Measurements from ENCODE around the gene FZD10. TPM values are rescaled to one million over a fixed set of nuclear protein-coding genes. Genes with fewer than 3 reads are reported as not detected.

FZD10 gene
- total RNA-seq, 3 donors from 2014 or later (not counting 1 experiment from before 2014, with no cell fraction given): not detected

DNA sequence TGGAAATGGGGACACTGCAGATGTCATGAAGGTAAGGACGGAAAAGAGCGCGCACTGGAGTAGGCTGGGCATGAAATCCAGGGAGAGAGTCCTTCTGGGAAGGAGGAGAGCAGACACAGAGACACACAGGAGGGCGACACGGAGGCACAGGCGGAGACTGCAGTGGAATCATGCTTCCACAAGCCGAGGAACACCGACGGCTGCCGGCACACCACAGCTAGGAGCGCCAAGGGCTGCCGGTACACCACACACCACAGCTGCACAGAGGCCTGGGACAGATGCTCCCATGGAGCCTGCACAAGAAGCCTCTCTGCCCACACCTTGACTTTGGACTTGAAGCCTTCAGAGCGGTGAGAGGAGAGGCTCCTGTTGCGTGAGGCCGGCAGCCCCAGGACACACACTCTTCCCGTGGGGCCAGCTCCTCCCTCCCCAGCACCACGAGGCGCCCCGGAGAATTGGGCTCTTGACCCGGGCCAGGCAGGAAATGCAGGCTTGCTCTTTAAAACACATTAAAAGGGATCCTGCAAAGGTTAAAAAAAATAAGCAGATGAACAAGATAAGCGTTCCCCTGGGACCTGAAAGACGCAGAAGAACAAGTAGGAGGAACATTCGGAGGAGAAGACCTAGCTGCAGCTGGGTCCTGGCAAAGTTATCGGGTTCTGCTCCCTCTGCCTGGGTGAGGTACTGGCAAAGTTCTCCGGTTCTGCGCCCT, 28.3 kb upstream of the FZD10 start:
- ATAC-seq (no peak), DNase-seq (no peak)
- H3K27me3 Mint-ChIP-seq (ENCODE audit: low read depth in 2 of 2): peaks cover 0 to 5% of the 10 kb centered on the region in 2 donors
- no peaks in the 10 kb centered on the region for H3K36me3 Mint-ChIP-seq
- H3K4me1 Mint-ChIP-seq: no peaks in the 10 kb centered on the region
- TF ChIP-seq, protein P1, sequence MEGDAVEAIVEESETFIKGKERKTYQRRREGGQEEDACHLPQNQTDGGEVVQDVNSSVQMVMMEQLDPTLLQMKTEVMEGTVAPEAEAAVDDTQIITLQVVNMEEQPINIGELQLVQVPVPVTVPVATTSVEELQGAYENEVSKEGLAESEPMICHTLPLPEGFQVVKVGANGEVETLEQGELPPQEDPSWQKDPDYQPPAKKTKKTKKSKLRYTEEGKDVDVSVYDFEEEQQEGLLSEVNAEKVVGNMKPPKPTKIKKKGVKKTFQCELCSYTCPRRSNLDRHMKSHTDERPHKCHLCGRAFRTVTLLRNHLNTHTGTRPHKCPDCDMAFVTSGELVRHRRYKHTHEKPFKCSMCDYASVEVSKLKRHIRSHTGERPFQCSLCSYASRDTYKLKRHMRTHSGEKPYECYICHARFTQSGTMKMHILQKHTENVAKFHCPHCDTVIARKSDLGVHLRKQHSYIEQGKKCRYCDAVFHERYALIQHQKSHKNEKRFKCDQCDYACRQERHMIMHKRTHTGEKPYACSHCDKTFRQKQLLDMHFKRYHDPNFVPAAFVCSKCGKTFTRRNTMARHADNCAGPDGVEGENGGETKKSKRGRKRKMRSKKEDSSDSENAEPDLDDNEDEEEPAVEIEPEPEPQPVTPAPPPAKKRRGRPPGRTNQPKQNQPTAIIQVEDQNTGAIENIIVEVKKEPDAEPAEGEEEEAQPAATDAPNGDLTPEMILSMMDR (IDR thresholded peaks at IDR 0.05): no peak
- no peak overlapping the region for H3K27ac Mint-ChIP-seq
- H3K36me3 ChIP-seq (ENCODE audit: control insufficient read depth, insufficient read depth, low read length): no peaks in the 10 kb centered on the region
- H3K4me3 ChIP-seq (ENCODE audit: low read length): no peak overlapping the region
- H3K27me3 ChIP-seq (ENCODE audit: control insufficient read depth, insufficient read depth, low read length): no peaks in the 10 kb centered on the region
- no peak overlapping the region for H3K4me3 Mint-ChIP-seq
- H3K9me3 ChIP-seq (ENCODE audit: control insufficient read depth, insufficient read depth, low read length): peaks cover 3% of the 10 kb centered on the region
- no peaks in the 10 kb centered on the region for H3K4me1 ChIP-seq (ENCODE audit: control insufficient read depth, insufficient read depth, low read length)
- H3K9me3 Mint-ChIP-seq: peaks cover 0 to 6% of the 10 kb centered on the region in 2 donors
- 70% methylated on average over 26 of the region's 26 CpGs for WGBS (ENCODE audit: insufficient coverage)
- intact Hi-C loops (cut with micrococcal nuclease): no loop called here
- no peak overlapping the region for H3K27ac ChIP-seq (ENCODE audit: low read length)

DNA sequence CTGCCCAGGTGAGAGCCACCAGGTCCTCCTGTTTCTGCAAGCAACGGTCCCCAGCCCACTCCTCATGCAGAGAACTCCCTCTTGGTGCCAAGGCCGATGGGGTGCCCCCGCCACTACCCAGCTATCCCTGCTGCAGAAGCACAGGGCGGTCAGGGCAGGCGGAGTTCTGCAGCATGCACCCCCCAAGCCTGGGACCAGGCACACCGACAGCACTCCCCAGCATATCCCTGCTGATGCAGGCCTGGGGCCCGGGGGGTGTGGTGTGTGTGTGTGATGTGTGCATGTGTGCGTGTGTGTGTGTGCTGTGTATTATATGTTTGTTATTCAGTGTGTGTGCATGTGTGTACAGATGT, 27.7 kb upstream of the FZD10 start:
- no peak overlapping the region for H3K4me3 ChIP-seq (ENCODE audit: low read length)

DNA sequence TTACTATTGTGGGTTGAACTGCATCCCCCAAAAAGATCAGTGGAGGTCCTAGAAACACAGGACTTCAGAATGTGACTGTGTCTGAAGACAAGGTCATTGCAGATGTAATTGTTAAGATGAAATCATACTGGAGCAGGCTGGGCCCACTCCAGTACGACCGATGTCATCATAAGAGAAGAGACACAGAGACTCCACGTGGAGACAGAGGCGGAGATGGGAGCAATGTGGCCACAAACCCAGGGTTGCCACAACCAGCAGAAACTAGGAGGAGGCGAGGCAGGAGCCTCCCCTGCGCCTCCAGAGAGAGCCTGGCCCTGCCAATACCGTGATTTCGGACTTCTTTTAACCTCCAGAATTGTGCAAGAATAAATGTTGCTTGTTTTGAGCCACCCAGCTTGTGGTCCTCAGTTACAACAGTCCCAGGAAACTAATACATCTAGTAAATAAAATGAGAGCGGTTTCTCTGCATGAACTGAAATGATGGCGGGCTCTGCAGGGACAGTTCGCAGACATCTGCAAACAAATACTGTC, 25.7 kb upstream of the FZD10 start:
- Mint-ChIP-seq H3K36me3 (no peaks in the 10 kb centered on the region), H3K27ac (no peak overlapping the region), H3K4me1 (no peaks in the 10 kb centered on the region), H3K4me3 (no peak overlapping the region), H3K9me3 (peaks cover 0 to 6% of the 10 kb centered on the region in 2 donors), H3K27me3 (ENCODE audit: low read depth in 2 of 2) (peaks cover 0 to 5% of the 10 kb centered on the region in 2 donors)
- Histone ChIP-seq H3K9me3 (ENCODE audit: control insufficient read depth, insufficient read depth, low read length) (no peaks in the 10 kb centered on the region), H3K27me3 (ENCODE audit: control insufficient read depth, insufficient read depth, low read length) (no peaks in the 10 kb centered on the region), H3K36me3 (ENCODE audit: control insufficient read depth, insufficient read depth, low read length) (no peaks in the 10 kb centered on the region), H3K27ac (ENCODE audit: low read length) (no peak overlapping the region), H3K4me1 (ENCODE audit: control insufficient read depth, insufficient read depth, low read length) (no peaks in the 10 kb centered on the region), H3K4me3 (ENCODE audit: low read length) (no peak overlapping the region)
- ATAC-seq (no peak), DNase-seq (no peak)
- TF ChIP-seq, protein P1 (IDR thresholded peaks at IDR 0.05): no peak
- 82% methylated on average over 11 of the region's 11 CpGs for WGBS (ENCODE audit: insufficient coverage)
- intact Hi-C loops (cut with micrococcal nuclease): no loop called here

More for the DNA sequence above, 27.7 kb upstream of the FZD10 start:
- Histone ChIP-seq H3K27me3 (ENCODE audit: control insufficient read depth, insufficient read depth, low read length) (no peaks in the 10 kb centered on the region), H3K27ac (ENCODE audit: low read length) (no peak overlapping the region), H3K4me1 (ENCODE audit: control insufficient read depth, insufficient read depth, low read length) (no peaks in the 10 kb centered on the region), H3K36me3 (ENCODE audit: control insufficient read depth, insufficient read depth, low read length) (no peaks in the 10 kb centered on the region), H3K9me3 (ENCODE audit: control insufficient read depth, insufficient read depth, low read length) (no peaks in the 10 kb centered on the region)
- Mint-ChIP-seq H3K4me1 (no peaks in the 10 kb centered on the region), H3K27ac (no peak overlapping the region), H3K36me3 (no peaks in the 10 kb centered on the region), H3K4me3 (no peak overlapping the region), H3K9me3 (peaks cover 0 to 6% of the 10 kb centered on the region in 2 donors), H3K27me3 (ENCODE audit: low read depth in 2 of 2) (peaks cover 0 to 5% of the 10 kb centered on the region in 2 donors)
- WGBS (ENCODE audit: insufficient coverage): 71% methylated on average over 8 of the region's 8 CpGs
- DNase-seq (no peak), ATAC-seq (peak in 1 of 3 donors; percentile 19)
- intact Hi-C loops (cut with micrococcal nuclease): no loop called here
- TF ChIP-seq, protein P1 (IDR thresholded peaks at IDR 0.05): no peak
